GM18508 (cell line): Measurements from ENCODE around the gene NTM.

Experiments used
- ATAC-seq: cut with Tn5 transposase; IDR thresholded peaks from one replicate; pipeline ENCODE4 v1.9.1; 2021; ENCODE audit warnings: moderate number of reproducible peaks; ENCODE audit not compliant: insufficient read depth, unreplicated experiment

NTM gene

GRCh38 chr11:131588057-131588456, 217.6 kb downstream of the NTM start:
- ATAC-seq: no peak

- no peak for ATAC-seq
These were observed 220.6 kb downstream of the NTM start for GRCh38 chr11:131591051-131591461.

GRCh38 chr11:131592152-131592551, 221.7 kb downstream of the NTM start:
- no peak for ATAC-seq

- no peak for ATAC-seq
These were observed 222.3 kb downstream of the NTM start for GRCh38 chr11:131592734-131593133.

DNA sequence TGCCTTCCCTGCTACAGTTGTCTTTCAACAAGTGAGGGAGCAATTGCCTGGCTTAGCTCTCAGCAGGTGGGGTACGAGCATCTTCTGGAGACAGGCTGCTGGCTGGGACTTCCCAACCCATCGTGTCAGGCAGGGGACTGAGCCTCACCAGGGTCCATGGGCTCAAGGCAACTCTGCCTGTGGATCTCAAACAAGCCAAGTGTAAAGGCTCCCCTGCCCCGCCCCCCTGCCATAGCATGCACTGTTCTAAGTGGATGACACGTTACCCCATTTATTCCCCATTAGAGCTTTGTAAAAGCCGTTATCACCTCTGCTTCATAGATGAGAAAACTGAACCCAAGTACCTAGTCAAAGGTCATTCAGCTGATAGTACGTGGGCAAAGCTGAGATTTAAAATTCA, 222.9 kb downstream of the NTM start:
- ATAC-seq: no peak

DNA sequence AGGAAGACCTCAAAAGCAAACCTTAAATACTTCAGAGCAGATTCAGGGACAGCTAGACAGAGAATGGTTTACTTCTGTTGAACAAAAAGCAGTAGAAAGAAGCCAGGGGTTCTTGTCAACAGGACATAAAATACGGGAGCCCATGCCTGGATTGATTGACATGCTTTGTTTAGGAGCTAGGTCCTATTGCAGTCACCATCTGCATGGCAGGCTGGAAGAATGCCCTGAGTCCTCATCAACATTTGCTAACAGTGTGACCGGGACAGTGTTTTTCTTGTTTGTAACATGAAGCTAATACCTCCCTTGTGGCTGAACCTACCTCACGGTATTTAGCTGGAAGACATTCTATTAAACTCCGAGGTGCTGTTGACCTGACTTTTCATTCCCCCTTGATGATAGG, 225.4 kb downstream of the NTM start:
- ATAC-seq: no peak

GRCh38 chr11:131597890-131598289, 227.5 kb downstream of the NTM start:
- no peak for ATAC-seq

GRCh38 chr11:131598305-131598704, 227.9 kb downstream of the NTM start:
- no peak for ATAC-seq

- no peak for ATAC-seq
These were observed 228.9 kb downstream of the NTM start for GRCh38 chr11:131599285-131599684.

GRCh38 chr11:131600628-131601027, 230.2 kb downstream of the NTM start:
- ATAC-seq: no peak

- no peak for ATAC-seq
These were observed 231.2 kb downstream of the NTM start for GRCh38 chr11:131601586-131601985.

GRCh38 chr11:131602431-131602830, 232.0 kb downstream of the NTM start:
- ATAC-seq: no peak

- ATAC-seq: no peak
These were observed 236.5 kb downstream of the NTM start for GRCh38 chr11:131606811-131607335.

DNA sequence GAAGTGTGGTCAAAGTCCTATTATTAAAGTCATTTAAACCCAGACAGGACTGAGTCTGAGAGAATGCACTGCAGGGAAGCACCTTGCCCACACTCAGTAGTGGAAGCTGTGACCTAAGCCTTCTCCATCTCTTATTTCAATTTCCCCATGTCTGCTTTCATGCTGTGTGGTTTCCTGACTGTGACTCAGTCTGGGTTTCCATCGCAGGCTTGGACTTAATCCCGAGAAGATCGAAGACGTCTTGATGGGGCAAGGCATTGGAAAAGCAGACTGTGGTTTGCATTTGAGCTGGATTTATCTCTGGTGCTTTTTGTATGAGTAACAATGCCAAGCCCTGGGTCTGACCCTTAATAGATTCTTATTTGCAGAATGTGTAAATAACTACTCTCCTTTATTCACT, 238.9 kb downstream of the NTM start:
- ATAC-seq: no peak

DNA sequence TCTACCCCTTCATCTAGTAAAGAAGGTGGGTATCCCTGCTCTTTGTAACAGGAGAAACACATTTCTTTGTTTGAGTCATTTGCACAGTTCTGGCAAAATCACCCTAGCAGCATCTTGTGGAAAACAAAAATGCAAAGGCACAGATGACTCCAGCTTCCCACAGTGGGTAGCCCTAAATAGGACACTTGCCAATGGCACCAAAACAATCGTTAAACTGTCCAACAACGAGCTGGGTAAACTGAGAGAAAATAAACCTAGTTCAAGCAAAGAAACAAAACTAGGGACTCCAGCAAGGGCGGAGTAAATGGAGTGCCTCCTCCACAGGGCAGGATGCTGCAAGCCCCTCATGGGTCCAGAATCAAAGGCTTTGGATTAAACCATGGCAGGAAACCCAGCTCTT, 239.5 kb downstream of the NTM start:
- no peak for ATAC-seq

- ATAC-seq: no peak
These were observed 240.9 kb downstream of the NTM start for GRCh38 chr11:131611322-131611721.

DNA sequence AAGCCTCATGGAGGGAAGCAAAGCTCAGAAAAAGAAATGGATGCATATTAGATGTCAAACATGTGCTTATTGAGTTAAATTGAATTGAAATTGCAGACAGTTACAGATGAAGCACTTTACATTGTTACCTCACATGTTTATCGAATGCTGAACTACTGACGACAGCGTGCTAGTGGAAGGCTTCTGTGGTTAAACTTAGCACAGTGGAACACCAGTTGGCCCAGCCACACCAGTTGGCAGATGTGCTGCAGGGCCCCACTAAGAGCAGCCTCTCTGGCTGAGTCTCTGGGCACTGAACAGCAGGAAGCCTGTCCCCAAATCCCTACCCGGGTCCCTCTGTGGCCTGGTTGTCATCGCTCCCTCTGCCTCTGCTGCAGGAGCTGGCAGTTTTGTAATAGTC, 242.1 kb downstream of the NTM start:
- no peak for ATAC-seq

- no peak for ATAC-seq
These were observed 244.2 kb downstream of the NTM start for GRCh38 chr11:131614631-131615030.

DNA sequence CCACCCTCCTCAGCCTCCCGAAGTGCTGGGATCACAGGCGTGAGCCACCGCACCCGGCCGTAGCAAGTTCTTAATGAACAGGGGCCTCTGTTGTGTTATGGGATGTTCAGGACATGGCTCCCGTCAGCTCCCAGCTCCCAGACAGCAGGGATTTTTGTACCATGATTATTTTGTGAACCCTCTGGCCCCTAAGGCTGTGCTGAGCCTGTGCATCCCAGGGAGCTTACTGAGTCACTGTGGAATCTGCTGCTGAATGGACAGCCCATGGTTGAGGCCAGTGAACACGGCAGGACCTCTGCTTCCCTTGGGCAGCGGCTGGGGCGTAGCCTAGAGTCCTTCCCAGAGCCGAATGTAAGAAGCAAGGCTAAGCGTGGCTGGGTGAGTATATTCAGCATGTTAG, 245.2 kb downstream of the NTM start:
- no peak for ATAC-seq

GRCh38 chr11:131616481-131617140, 246.2 kb downstream of the NTM start:
- no peak for ATAC-seq

DNA sequence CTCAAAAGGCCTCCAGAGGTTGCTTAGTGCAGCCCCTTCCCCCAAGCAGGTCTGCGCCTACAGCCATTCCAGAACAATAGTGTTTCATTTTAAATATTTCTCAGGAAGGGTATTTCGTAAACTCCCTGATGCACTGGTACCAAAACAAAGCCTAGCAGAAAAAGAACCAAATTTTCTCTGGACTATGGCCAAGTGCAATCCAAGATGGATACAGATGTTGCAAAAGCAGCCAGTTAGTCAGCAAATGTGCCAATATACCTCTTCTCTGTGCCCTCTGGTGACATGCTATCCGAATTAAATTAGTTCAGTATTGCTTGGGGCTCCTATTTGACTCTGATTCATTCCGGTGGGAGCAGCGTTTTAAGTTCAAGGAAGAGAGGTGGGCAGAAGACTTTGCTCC, 247.8 kb downstream of the NTM start:
- ATAC-seq: no peak

DNA sequence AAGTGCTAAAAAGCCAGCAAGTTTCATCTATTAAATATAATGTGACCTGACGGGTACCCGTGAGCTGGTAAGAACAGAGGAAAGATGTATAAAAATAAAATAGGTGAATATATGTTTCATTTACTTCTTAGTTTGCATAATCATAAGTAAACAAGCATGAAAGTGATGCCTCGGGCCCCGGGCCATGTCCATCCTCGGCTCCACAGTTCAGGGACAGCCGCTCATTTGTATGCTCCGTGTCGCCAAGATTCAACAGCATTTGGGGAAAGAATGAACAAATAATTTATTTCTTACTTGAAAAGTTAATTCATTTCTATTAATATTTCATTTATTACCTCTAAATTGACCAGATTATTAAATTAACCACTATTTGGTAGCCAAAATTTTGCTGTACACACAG, 251.8 kb downstream of the NTM start:
- no peak for ATAC-seq

GRCh38 chr11:131624531-131624930, 254.1 kb downstream of the NTM start:
- ATAC-seq: no peak
